Measurements from ENCODE around the gene MNAT1.

- TF ChIP-seq CTCF (IDR thresholded peaks at IDR 0.05): no peak
- TF ChIP-seq POLR2A (IDR thresholded peaks at IDR 0.05): no peak
Measured at GRCh38 chr14:60975551-60975950, 241.0 kb downstream of the MNAT1 start.

Data from testis (tissue), 2 donors.